DMS53 treated with DMSO at 0.1 percent for 48 hours (cell line): ENCODE measurements around the gene REEP1.
"Not testable (repeated sequence)": the region's sequence is repeated elsewhere in the genome, so short reads cannot be mapped to it uniquely, and the experiment has no call there.

Experiments used
- DNase-seq: peaks from one replicate; lab custom pipeline; 2025; ENCODE audit not compliant: unreplicated experiment; lab: John Stamatoyannopoulos, UW

REEP1 gene

DNA sequence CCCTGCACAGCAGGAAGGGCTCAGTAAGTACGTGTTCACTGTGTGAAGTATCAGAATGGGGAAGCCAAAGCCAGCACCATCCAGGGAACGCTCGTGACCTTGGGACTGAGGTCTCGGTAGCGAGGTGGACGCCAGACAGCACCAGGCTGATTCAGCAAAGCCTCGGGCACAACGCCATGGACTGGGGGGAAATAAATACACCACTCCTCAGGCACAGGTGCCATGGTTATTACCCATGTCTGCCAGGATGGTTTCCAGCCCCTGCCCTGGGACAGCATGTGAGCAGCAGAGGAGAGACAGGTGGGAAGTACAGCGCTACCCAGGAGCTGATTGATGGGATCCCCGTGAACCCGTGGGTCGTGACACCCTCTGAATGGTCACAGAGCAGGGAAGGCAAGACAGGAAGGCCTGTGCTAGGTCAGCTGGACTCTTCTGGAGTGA, 53.0 kb downstream of the REEP1 start:
- no peak for DNase-seq

DNA sequence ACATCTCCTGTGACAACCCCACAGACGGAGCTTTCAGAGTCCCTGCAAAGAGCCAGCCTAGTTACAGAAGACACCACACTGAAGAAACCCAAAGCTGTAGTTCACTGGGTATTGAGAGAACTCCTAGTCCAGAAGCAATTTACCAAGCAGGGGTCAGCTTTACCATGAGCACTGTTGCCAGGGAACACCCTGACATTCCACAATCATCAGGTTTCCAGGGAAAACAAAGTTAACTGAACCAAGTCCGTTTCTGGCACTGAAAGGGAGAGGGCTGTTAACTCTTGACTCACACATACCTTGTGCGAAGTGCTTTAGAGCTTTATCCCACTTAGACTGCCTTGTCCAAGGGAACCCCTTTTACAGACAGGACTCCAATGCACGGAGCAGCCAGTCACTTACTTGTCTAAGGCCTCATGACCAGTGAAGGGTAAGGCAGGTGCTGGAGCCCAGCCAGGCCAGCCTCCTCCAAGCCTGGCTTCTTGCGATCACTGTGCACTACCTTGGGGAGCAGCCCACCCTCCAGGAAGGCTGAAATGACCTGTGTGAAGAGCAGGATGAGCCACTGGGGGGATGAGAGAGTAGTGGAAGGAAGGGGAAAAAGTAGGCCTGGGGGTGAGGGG, 53.9 kb downstream of the REEP1 start:
- no peak for DNase-seq

DNA sequence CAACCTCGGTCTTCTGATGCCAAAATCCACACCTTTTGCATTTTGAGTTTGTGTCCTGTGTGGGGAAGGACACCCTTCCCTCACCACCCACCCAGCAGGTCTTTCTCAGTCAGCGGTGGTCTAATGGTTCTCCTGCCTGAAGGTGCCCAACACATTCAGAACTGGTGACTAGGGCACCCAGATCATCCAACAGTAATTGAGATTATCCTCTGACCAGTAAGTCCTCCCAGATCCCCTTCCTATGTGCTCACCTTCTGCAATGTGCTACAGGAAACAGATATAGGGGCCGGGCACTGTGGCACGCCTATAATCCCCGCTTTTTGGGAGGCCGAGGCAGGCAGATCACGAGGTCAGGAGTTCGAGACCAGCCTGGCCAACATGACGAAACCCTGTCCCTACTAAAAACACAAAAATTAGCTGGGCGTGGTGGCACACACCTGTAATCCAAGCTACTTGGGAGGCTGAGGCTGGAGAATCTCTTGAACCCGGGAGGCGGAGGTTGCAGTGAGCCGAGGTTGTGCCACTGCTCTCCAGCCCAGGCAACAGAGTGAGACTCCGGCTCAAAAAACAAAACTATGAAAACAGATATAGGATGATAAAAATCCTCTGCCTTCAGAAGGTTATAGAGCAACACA, 56.2 kb downstream of the REEP1 start:
- no peak for DNase-seq

DNA sequence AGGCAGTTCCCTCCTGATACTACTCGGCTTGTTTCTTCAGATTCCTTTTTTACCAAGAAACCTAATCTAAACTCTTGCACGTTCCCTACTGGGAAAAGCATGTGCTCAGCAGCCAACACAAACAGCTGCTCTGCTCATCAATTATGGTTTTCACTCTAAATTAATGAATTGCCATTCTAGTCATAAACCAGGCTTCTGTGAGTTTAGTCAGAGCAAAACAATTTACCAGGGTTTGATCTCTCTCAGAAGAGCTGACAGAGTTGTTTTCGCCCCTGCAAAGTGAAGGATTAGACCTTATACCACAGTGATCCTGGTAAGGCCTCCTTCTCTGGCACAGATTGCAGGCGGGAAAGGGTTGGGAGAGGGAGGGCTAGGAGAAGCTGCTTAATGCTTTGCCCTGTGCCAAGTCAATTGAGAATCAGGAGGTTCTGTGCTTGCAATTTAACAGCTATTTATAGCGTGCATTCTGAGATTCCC, 57.2 kb downstream of the REEP1 start:
- DNase-seq = no peak

DNA sequence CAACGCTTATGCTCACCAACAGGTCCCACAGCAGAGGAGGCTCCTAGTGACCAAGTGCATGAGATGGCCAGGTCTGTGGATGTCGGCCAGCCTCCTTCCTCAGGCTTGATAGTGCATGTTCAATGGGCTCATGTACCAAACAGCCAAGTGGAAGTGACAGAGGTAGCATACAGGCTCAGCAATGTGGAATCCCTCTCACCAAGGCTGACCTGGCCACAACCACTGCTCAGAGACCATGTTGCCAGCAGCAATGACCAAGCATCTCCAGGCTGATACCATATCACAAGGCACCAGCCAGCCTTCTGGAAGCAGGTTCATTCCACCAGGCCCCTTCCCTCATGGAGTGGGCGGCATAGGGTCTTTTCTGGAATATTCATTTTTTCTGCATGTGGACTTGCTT, 61.5 kb downstream of the REEP1 start:
- DNase-seq = no peak

DNA sequence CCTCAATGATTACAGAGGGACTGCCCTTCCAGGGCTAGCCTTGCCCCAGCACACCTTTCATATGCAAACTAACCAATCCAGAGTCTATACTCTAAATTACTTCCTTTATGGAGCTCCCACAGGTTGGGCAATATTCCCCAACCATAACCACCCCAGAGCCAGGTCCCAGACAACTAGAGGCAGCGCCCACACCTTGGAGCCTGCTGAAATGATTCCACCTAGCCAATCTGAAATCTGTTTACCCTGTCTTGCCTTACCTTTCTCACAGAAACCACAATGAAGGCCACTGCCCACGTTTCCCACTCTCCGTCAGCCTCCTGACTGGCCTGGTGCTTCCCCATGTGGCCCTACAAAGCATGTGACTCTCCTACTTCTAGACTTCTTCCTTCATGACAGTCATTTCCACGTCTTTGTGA, 62.0 kb downstream of the REEP1 start:
- DNase-seq = no peak

DNA sequence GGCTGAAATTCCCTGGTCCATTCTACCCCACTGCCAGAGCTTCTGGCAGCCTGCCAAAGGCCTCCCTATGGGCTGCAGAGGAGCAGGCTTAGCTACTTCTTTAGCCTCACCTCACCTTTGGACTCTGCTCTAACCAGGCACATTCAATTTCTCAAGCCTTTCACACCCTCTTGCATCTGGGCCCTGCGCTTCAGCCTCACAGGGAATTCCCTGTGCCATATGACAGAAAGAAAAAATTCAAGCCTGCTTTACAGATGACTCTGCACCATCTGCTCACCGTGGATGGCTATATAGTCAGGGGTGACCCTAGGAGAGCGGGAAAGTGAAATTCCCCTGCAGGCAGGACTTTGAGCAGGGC, 62.5 kb downstream of the REEP1 start:
- DNase-seq = peak; percentile 87

DNA sequence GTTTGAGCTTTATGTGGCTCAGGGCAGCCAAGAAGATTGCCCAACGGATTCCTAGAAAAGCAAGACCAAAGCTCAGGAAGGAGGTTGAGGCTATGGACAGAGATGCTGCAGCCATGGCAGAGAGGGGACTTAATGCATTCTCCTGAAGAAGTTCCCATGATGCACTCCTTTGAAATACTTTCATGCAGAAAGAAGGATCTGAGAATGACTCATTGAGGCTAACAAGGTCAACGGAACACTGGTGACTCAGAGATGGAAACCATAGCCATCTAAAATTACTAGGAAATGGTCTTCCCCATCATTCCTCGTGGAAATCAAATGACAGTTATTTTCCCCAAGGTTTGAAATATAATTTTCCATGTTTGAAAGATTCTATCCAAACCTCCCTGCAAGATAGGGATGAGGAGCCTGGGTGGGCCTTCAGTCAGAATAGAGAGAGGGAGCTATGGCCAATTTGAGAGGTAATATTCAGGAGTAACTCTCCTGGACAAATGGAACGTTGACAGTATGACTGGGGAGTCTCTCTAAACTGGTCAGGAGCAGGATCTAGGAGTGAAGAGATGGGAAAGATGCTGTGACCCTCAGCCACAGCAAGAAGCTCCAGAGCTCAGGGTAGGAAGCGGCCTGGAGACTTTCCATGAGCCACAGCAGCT, 63.0 kb downstream of the REEP1 start:
- DNase-seq = peak; percentile 62

DNA sequence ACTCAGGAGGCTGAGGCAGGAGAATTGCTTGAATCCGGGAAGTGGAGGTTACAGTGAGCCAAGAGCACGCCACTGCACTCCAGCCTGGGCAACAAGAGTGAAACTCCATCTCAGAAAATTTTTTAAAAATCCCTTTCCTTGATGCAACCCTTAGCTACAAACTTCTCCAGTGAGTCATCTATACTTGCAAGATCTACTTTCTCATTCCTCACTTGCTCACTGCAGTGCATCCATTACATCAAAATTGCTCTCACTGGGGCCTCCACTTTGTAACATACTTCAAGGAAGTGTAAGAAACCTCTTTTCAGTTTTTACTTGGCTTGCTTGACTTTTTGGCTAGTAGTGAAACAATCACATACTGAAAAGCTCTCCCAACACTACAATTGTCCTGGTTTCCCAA, 65.3 kb downstream of the REEP1 start:
- no peak for DNase-seq

DNA sequence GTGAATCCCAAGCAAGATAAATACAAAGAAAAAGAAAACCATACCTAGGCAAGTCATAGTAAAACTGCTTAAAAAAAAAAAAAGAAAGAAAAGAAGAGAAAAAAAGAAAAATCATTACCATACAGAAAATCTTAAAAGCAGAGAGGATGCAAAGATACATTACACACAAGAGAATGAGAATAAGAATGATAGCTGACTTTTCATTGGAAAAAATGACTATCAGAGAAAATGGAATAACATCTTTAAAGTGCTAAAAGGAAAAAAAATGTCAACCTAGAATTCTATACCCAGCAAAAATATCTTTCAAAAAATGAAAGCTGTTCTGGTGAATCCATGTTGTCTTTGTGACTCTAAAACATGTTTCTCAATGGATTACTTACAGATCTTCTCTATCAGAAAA, 66.2 kb downstream of the REEP1 start:
- DNase-seq = no peak

DNA sequence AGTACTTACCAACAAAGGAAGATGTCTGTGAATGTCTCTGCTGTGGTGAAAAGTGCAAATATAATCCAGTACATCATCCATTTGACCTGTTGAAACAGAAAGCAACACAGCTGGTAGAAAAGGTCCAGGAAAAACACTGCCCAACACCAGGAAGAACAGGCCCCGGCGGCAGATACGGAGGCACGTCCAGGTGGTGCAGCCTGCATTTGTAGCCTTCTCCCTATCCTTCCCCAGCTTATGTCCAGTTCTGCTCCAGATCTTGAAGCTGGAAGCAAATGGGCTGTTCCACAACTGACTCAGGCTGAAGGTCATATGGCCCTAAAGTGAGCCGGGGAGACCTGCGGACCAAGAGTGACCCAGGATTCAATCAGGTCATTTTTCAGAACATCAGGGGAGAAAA, 73.5 kb downstream of the REEP1 start:
- no peak for DNase-seq

DNA sequence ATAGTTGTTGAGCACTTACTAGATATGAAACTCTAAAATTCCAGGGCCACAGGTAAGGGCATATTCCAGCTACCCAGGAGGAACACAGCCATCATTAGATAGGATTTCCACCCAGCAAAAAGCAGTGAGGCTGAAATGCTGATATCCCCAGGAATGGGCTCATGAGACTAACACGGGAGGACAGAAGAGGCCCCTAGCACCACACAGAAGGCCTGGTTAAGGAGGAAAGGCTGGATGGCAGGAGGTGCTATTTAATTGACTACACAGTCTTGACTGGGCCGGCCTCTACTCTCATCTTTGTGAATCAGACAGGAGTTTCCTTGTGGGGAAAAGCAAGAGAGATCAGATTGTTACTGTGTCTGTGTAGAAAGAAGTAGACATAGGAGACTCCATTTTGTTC, 76.4 kb downstream of the REEP1 start:
- no peak for DNase-seq

DNA sequence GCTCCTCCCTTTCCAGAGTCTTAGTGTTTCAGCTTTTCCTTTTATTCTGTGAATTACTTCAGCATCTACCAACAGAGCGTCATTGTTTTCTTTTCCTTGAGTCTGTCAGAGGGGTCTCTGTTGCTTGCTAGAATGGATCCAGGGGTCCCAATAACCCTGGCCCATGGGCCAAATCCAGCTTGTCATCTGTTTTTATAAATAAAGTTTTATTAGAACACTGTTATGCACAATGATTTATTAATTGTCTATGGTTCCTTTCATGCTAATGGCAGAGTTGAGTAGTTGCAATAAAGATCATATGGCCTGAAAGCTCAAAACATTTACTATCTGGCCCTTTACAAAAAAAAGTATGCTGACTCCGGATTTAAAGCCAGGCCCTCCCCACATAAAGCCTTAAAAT, 79.3 kb downstream of the REEP1 start:
- DNase-seq = no peak

DNA sequence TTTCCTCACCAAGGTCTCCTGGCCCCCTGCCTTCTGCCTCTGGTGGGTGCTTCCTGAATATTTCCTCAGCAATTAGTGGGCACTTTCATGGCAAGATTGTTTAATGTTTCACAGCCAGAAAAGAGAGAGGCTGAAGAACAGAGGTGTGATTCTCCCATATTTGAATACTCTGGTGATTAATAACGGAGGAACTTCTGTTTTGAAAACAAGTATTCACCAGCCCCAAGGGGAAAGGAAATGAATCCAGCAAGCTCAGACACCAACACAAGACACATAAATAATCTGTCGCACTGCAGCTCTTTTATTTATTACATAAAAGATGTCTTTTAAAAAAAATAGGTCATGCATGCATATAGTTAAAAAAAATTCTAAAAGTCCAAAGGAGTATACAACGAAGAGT, 80.4 kb downstream of the REEP1 start:
- no peak for DNase-seq

DNA sequence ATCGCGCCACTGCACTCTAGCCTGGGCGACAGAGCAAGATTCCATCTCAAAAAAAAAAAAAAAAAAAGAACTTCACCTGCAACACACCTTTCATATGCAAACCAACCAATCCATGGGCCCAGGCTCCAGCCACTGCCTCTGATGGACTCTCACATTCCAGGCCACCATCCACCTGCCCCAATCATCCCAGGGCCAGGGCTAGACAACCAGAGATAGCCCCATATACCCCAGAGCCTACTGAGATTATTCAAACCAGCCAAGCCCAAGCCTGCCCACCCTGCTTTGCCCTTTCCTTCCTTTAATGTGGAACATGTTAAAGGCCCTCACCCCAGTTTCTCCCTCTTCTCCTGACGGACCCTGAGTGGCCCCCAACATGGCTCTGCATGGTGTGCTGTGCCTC, 81.1 kb downstream of the REEP1 start:
- DNase-seq = no peak

DNA sequence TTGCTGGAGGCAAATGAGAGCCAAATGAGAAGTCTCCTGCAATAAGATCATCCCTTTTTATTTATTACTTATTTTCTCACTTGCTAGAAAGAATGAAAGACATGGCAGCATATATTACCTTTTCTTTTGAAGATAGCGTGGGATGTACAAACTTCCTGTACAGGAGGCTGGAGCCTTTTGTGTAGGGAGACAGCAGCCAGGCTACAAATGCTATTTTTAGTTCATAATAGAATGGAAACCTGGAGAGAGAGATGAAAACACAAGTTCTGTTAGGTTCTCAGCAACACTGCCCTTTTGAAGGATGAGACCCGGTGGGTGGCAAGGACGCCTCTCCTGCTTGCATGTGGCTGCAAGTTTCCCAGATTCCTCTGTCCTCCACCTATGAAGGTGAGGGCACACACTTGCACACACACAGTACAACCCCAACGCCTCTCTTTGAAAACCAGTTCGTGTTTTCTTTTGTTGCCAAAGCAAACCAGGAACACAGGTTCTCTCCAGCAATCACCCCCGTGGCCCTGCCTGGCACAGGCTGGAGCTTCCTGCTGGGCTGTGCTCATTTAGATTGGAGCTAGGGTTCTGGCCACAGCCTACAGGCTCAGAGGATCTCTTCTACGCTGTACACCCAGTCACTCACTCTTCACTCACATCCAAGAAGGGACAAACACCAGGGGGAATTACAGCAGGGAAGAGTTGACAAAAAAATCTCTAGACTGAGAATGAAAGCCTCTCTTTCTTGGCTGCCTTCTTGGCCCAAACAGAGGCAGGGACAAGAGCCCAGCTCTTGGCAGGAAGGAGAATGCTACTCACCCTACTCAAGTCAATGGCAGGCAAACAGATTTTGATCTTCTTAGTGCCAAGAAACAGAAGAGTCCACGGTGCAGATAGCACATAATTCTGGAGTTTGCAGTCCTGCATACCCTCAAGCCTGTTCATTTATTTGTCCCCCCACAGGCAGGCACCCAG, 82.6 kb downstream of the REEP1 start:
- peak; percentile 13 for DNase-seq

DNA sequence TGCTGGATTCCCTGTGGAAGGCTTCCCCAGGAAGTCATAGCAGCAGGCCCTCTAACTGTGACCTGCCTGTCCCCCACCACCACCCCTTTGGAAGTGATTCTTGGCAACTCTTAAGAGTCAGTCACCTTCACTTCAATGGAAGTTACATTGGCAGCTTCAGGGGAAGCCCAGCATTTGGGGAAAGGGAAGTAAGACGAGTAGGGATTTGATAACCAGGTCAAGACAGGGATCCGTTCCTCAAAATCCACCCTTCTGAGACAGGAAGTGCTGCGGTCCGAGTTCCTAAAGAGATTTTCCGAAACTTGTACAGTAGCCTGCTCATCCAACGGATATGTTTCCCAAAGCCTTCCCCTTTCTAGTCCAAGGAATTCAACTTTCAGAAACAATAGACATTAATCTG, 84.0 kb downstream of the REEP1 start:
- no peak for DNase-seq

DNA sequence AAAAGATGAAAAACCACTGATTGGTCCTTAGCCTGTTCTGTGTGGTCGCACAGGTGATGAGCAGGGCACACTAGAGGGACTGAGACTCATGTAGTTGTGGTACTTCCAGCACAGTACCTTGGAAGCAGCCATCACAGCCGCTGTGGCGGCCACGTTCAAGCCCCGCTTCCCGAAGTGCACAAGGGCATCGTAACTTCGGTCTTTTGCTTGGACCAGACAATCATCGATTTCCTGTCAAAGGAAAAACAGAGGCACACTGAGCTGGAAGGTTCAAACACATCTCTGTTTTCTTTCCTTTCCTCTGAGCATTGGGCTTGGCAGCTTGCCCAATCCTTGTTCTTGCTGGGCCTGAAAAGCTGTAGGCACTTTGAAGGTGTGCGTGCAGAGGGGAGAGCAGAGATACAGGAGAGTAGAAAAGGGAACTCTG, 85.6 kb downstream of the REEP1 start:
- DNase-seq = no peak

DNA sequence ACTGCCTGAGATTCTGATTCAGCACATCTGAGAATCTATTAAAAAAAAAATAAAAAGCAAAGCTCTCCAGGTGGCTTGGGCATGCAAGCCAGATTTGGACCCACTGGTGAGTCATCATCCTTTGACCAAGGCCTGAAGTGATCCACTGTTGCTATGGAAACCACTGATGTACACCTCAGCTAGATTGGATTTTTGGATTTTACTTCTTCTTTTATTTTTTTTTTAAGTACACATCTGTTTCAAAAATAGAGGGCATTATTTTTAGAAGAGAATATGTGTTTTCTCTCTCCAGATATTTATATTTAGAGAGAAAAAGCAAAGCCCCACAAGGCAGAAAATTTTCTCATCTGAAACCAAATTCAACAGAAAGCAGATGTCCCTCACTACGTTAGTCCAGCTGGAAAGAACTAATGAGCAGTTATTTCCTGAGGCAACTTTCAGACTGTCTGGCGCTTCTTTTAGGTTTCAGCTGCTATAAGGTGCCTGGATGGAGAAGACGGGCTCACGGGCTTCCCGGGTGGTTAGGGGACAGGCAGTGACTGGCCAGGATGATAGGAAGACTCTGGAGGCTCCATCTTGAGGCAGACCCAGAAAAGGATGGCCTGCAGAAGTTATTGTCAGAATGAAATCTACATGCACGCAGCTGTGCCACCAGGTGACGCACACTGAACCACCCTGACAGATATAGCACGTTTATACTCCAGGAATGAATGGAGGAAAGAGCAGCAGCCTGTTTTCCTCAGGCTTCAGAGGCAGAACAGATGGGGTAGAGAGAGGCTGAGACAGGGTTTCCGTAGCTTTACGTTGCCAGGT, 87.6 kb downstream of the REEP1 start:
- DNase-seq = peak; percentile 67

DNA sequence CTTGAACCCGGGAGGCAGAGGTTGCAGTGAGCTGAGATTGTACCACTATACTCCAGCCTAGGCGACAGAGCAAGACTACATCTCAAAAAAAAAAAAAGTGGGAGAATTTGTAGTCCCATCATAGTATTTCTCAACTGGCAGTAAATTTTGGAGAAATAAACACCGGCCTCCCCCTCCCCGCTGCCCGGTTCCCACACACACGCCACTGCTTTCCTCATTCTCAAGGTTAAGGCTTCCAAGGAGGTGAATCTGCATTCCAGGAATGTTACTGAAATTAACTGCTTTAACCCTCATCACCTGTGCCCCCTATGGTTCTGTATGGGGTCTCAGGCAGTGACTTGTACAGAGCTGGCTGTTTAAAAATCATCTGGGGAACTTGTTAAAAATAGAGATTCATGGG, 88.2 kb downstream of the REEP1 start:
- no peak for DNase-seq

DNA sequence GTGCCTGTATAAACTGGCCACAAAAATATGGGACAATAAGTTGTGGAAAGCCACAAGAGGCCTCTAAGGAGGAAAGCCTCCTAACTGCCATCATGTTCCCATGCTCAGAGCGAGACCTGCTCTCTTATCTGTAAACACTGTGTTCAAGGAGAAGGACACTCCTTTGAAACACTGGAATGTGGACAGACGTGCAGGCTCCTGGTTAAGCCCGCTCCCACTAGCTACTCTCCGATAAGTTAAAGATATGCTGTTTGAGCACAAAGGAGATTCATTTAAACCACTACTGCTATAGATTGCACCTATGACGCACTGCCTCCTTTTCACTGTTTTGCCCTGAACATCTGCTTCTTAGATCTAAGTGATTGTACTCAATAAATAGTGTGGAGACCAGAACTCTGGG, 92.2 kb downstream of the REEP1 start:
- not testable (repeated sequence) for DNase-seq
